Lung (tissue), 12 donors: Measurements from ENCODE around the gene DTNBP1. TPM values are rescaled to one million over a fixed set of nuclear protein-coding genes. Genes with fewer than 3 reads are reported as not detected.

Experiments used
- ATAC-seq: fragments of 200-7000 bp; cut with Tn5 transposase; one replicate; pipeline ENCODE4 v1.9.1; 2020; ENCODE audit warnings: moderate number of reproducible peaks; ENCODE audit not compliant: insufficient read depth, low FRiP score
- DNase-seq, 3 donors: peaks; one replicate each; pipeline ENCODE4 v3.0.0-alpha.2; 2013 to 2017
- H3K27ac ChIP-seq, 2 donors: one replicate each; pipeline ENCODE4 v1.5.1; 2013; ENCODE audit warnings: mild to moderate bottlenecking in 2 of 2, moderate library complexity in 2 of 2, control low read depth in 1 of 2, inconsistent platforms in 1 of 2, low read depth in 1 of 2, low read length in 1 of 2
- H3K27me3 ChIP-seq, 3 donors: one replicate each; pipeline ENCODE4 v1.5.1; 2013; ENCODE audit warnings: low read length in 2 of 3; ENCODE audit not compliant: control insufficient read depth in 3 of 3, insufficient read depth in 3 of 3
- H3K36me3 ChIP-seq, 4 donors: one replicate each; pipeline ENCODE4 v1.5.1; 2013; ENCODE audit warnings: low read length in 4 of 4, mild to moderate bottlenecking in 1 of 4, moderate library complexity in 1 of 4; ENCODE audit not compliant: control insufficient read depth in 4 of 4, insufficient read depth in 4 of 4
- H3K4me1 ChIP-seq, 5 donors: one replicate each; pipeline ENCODE4 v1.5.1; 2013; ENCODE audit warnings: low read length in 5 of 5, mild to moderate bottlenecking in 2 of 5, moderate library complexity in 1 of 5; ENCODE audit not compliant: control insufficient read depth in 5 of 5, insufficient read depth in 5 of 5
- H3K4me3 ChIP-seq: one replicate; pipeline ENCODE4 v1.5.1; 2013; ENCODE audit warnings: mild to moderate bottlenecking, control low read depth, moderate library complexity
- H3K9ac ChIP-seq, 2 donors: one replicate each; pipeline ENCODE4 v1.5.1; 2013; ENCODE audit warnings: low read length in 2 of 2, control low read depth in 1 of 2; ENCODE audit not compliant: insufficient read depth in 1 of 2
- H3K9me3 ChIP-seq, 4 donors: one replicate each; pipeline ENCODE4 v1.5.1; 2013; ENCODE audit warnings: low read length in 3 of 4, mild to moderate bottlenecking in 1 of 4, moderate library complexity in 1 of 4; ENCODE audit not compliant: control insufficient read depth in 4 of 4, insufficient read depth in 3 of 4
- CTCF ChIP-seq: IDR thresholded peaks from 2 replicates; pipeline ENCODE4 v1.5.1; 2012; ENCODE audit warnings: mild to moderate bottlenecking; ENCODE audit errors: control extremely low read depth, extremely low read depth
- WGBS, 2 donors: extraction: QIAGEN DNeasy Blood & Tissue Kit; methylation state at CpG; one replicate each; pipeline ENCODE4 v1.1.7; 2013; 5-methylcytosine and 5-hydroxymethylcytosine counted together
- polyA plus RNA-seq, 2 donors: library from polyadenylated mRNA; stranded (reverse); fragments of 200-250 nt; gene quantifications; one replicate each; pipeline ENCODE4 v1.2.1, GENCODE V29; 2013
- total RNA-seq, 2 donors: library from RNA; depleted of rRNA in 1 of 2; stranded (reverse); fragments of >200 nt in 1 of 2; gene quantifications; one replicate each; pipeline ENCODE4 v1.2.1, GENCODE V29; 2014 to 2021
- donor health status: control.
- donor health status: control.
- donor health status: Bipolar disorder and iron deficiency.
- donor health status: healthy.
- donor health status: DM: yes; HTN: yes; CAD: no.

The DTNBP1 gene
- total and polyA plus RNA-seq, 4 donors: 9.9 to 23.9 (median 20.5) TPM

- Histone ChIP-seq H3K9me3 (no peaks in the 10 kb centered on the region), H3K4me1 (peaks cover 3 to 18% (median 6%) of the 10 kb centered on the region in 5 donors), H3K27me3 (no peaks in the 10 kb centered on the region), H3K27ac (no peak overlapping the region), H3K9ac (no peak overlapping the region), H3K36me3 (peaks cover 4 to 20% (median 12%) of the 10 kb centered on the region in 4 donors), H3K4me3 (no peak overlapping the region)
- WGBS, 2 donors: 60 to 82% methylated on average over 11 of the region's 11 CpGs
- no peak for TF ChIP-seq CTCF
- no peak for ATAC-seq
- no peak for DNase-seq
Observed at GRCh38 chr6:15490242-15491100, 172.4 kb downstream of the DTNBP1 start.

- no peak for TF ChIP-seq CTCF
- Histone ChIP-seq H3K27ac (no peak overlapping the region), H3K36me3 (peaks cover 4 to 20% (median 12%) of the 10 kb centered on the region in 4 donors), H3K9me3 (no peaks in the 10 kb centered on the region), H3K4me3 (no peak overlapping the region), H3K9ac (no peak overlapping the region), H3K27me3 (no peaks in the 10 kb centered on the region), H3K4me1 (peaks cover 2 to 14% (median 6%) of the 10 kb centered on the region in 5 donors)
- ATAC-seq (no peak), DNase-seq (no peak)
- WGBS, 2 donors: 85 to 89% methylated on average over 13 to 14 of the region's 14 CpGs
Observed at GRCh38 chr6:15489261-15489962, 173.4 kb downstream of the DTNBP1 start.

DNA sequence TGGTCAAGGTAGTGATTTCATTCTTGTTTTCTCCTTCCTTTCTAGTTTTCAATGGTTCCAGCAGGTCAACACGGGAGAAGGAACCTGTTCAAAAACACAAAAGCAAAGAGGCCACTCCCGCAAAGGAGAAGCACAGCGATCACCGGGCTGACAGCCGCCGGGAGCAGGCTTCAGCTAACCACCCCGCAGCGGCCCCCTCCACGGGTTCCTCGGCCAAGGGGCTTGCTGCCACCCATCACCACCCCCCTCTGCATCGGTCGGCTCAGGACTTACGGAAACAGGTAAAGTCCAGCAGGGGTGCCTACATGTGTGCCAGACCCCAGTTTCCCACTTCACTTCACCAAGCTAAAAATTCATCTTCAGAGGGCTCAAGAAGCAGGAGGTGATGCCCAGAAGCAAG is 175.6 kb downstream of the DTNBP1 start:
- H3K9ac ChIP-seq: no peak overlapping the region
- no peak overlapping the region for H3K4me3 ChIP-seq
- no peak for DNase-seq
- H3K4me1 ChIP-seq: peaks cover 2 to 14% (median 6%) of the 10 kb centered on the region in 5 donors
- ATAC-seq: no peak
- H3K9me3 ChIP-seq: no peaks in the 10 kb centered on the region
- H3K27ac ChIP-seq: no peak overlapping the region
- 97 to 98% methylated on average over 13 of the region's 13 CpGs for WGBS, 2 donors
- no peak for TF ChIP-seq CTCF
- H3K36me3 ChIP-seq: peaks cover 4 to 20% (median 12%) of the 10 kb centered on the region in 4 donors
- no peaks in the 10 kb centered on the region for H3K27me3 ChIP-seq
